GM19043 (cell line): ENCODE results near the gene CDCA4.

Source experiments
- ATAC-seq: cut with Tn5 transposase; IDR thresholded peaks from one replicate; pipeline ENCODE4 v1.9.1; 2021; ENCODE audit warnings: low read depth; ENCODE audit not compliant: unreplicated experiment

The CDCA4 gene

DNA sequence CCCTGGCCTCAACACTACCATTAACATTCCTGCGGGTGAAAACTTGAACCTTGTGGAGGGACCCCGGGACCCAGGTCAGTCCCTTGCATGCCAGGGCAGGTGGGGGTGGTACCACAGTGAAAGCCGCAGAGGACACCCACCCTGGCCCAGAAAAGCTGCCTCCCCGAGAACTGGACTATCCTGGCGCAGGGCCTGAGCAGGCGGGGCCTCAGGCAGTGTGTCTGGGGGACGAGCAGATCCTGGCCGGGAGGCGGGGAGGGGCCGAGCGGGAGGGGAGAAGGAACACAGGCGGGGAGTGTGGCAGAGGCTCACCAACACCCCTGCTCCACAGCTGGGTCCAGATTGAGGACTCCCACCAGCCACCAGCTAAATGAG, 52.7 kb downstream of the CDCA4 start:
- ATAC-seq = no peak

DNA sequence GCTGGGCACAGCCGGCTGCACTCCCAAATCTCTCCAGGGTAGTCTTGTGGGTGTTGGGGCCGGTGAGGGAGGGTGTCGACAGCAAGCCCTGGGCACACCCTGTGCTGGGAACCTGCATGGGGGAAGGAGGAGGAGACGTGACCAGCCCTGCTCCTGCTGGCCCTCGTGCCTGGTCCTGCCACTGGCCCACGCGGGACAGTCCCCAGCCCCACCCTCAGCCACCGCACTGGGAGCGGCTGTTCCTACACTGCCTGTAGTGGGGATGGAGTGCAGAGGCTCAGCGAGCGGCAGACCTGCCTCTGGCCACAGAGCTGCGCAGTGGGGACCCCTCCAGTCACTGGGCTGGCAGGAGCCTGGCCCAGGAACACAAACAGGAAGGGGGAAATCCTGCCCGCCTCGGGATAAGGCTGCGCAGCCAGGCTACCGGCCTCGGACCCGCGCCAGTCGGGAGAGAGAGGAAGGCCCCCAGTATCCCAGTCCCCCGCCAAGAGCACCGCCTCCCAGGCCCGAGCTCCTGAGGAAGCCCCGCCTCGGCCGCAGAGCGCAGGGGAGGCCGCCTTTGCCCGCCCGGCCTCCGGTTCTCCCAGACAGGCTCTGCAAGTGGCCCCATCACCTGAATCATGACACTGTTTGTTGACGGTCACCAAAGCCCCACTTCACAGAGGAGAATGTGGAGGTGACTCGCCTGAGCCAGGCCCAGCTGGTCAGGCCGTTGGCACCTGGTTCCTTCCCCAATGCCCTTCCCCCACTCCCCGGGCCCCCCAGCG, 53.3 kb downstream of the CDCA4 start:
- ATAC-seq = no peak

DNA sequence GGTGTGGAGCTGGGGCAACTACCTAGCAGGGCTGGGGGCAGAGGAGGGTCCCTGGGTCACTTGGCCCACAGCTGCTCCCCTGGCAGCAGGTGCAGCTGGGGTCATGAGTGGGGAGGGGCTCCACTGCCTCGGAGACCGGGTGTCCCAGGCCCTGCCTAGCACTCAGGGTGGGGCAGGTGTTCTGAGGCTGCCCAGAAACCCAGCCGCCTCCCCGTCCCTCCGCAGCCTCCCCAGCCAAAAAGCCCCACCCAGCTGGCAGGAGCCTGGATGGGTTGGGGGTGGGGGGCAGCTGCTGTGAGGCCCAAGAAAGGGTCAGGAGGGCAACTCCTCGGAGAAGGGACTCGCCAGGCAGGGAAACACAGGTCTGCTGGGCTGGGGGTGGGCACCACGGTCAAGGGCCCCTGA, 53.9 kb downstream of the CDCA4 start:
- no peak for ATAC-seq

DNA sequence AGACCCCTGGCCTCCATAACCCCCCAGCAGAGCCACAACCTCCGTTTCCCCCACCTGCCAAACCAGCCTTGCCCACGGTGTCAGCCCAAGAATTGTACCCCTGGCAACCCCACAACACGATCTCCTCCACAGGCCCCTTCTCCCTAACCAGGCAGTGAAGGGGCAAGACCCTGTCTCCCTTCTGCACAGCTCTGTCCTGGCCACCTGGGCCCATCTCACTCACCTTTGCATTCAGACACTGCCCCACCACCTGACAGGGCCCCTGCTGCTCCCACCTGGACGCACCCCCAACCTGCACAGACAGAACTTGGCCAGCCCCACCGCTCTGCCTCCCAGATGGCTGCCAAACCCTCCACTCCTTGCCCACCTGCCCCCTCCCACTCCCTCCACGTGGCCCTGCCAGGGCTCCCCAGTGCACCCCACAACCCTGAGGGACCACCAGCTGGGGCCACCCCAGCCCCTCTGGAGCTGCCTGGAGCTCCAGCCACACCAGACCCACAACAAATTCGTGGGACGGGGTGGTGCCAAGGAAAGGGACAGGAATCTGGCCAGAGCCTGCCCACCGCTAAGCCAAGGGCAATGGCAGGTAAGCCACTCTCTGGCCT, 54.5 kb downstream of the CDCA4 start:
- no peak for ATAC-seq

DNA sequence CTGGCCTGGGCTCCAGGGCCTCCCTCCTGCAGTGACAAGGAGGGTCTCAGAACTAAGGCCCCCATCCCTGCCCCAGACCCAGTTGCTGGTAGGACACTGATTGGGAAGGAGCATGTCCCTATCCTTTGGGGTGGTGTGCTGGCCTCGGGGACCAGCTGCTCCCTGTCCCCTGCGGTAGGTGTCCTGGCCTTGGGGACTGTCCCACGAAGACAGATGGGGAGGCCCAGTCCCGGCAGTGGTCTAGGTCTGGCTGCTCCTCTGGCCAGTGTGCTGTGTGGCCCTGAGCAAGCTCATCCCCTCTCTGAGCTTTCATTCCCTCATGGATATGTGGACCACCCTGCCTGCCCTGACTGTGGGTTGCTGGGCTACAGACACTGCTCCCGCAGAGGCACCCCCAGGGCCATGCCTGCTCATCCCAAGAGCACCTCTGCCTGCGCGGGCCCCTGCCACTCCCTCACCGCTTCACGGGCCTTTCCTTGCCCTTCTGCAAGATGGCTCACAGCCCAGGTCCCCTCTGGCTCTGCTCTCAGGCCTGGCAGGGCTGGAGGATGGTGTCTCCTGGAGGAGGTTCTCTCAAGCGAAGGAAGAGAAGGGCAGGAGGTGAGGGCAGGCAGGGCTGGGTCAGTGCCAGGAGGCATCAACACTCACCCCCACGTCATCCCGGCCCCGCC, 55.2 kb downstream of the CDCA4 start:
- ATAC-seq = no peak

DNA sequence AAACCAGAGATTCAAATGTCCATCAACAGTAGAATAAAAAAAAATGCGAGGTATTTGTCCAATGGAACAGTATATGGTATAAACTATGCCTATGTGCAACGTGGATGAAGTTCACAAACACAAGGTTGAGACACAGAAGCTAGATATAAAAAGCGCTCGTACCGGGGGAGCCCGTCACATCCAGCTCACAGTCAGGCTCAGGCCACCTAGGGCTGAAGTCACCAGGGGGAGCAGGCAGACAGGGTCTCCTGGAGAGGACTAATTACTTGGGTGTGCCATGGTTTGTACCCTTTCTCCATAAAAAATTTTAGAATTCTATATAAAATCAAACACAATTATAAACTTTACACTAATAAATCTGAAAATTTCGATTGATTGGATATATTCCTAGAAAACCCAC, 56.3 kb downstream of the CDCA4 start:
- no peak for ATAC-seq
